Activated naive CD8-positive, alpha-beta T cell treated with anti-CD3 and anti-CD28 coated beads, Interleukin-2, amount 10 ng/mL, durations not matched to agents 7 days and 5 days (primary cell): ENCODE measurements around the gene ZBTB47. TPM values are rescaled to one million over a fixed set of nuclear protein-coding genes. Genes with fewer than 3 reads are reported as not detected.

ENCODE experiments used
- ATAC-seq: fragments of 150-1000 bp; cut with Tn5 transposase; one replicate; pipeline ENCODE4 v1.10.0; 2021; ENCODE audit warnings: low read depth, moderate library complexity
- POLR2A ChIA-PET: fragments of 350-600 bp; sonication (Branson Sonifier 250); formaldehyde crosslinking; loops from one replicate; lab custom pipeline; 2021; ENCODE audit warnings: antibody characterized with exemption; lab: Charles Lee
- DNase-seq: peaks from one replicate; pipeline ENCODE4 v3.0.0; 2021
- H3K27ac Mint-ChIP-seq: one replicate; pipeline ENCODE4 v1.8.0; 2022; ENCODE audit warnings: mild to moderate bottlenecking, mixed read lengths
- H3K27me3 Mint-ChIP-seq: one replicate; pipeline ENCODE4 v1.8.0; 2022; ENCODE audit warnings: mild to moderate bottlenecking, moderate library complexity, mixed read lengths
- H3K36me3 Mint-ChIP-seq: one replicate; pipeline ENCODE4 v1.8.0; 2021; ENCODE audit warnings: mild to moderate bottlenecking, mixed read lengths
- H3K4me1 Mint-ChIP-seq: one replicate; pipeline ENCODE4 v1.8.0; 2021; ENCODE audit warnings: mixed read lengths
- H3K4me3 Mint-ChIP-seq: one replicate; pipeline ENCODE4 v1.8.0; 2022; ENCODE audit warnings: mild to moderate bottlenecking, moderate library complexity, mixed read lengths
- H3K9me3 Mint-ChIP-seq: one replicate; pipeline ENCODE4 v1.8.0; 2021; ENCODE audit warnings: mixed read lengths
- total RNA-seq, 2 experiments: library from RNA; stranded (reverse); gene quantifications; one replicate each; pipeline ENCODE4 v1.2.3, GENCODE V29; 2021

ZBTB47 gene
- total RNA-seq: 1 to 10 TPM; 1.1 to 1.3 TPM

GRCh38 chr3:42653560-42654330, at the start of gene ZBTB47:
Gene ZBTB47, plus strand, starts transcription at chr3:42653697. Its CDS starts 4,659 bp downstream, at chr3:42658356.
- H3K9me3 Mint-ChIP-seq: no peaks in the 10 kb centered on the region
- no peak for ATAC-seq
- POLR2A ChIA-PET: interaction anchor here (0.7 to 2.1 kb wide), 3 partner anchors 63 to 72 kb away, joined by 3 to 7 read pairs (median 5); partner anchors contain the start of genes SEC22C and SS18L2
- peak within 1 kb of the TSS; percentile 85 for H3K4me3 Mint-ChIP-seq
- H3K36me3 Mint-ChIP-seq: peaks cover 6% of the 10 kb centered on the region
- peak; percentile 47 for DNase-seq
- peaks cover 23% of the 10 kb centered on the region for H3K4me1 Mint-ChIP-seq
- peak within 1 kb of the TSS; percentile 80 for H3K27ac Mint-ChIP-seq
- peaks cover 4% of the 10 kb centered on the region for H3K27me3 Mint-ChIP-seq

GRCh38 chr3:42605546-42606173, 47.8 kb upstream of the ZBTB47 start:
- no peak for ATAC-seq
- Mint-ChIP-seq H3K27ac (no peak overlapping the region), H3K4me1 (peaks cover 47% of the 10 kb centered on the region), H3K27me3 (no peaks in the 10 kb centered on the region), H3K4me3 (no peak overlapping the region), H3K9me3 (peaks cover 6% of the 10 kb centered on the region), H3K36me3 (peaks cover 44% of the 10 kb centered on the region)
- DNase-seq: no peak
- POLR2A ChIA-PET: interaction anchor here (1.0 kb wide), 1 partner anchor 15 kb away, joined by 3 read pairs; the partner anchor contains the start of gene SS18L2

- H3K4me1 Mint-ChIP-seq: peaks cover 49% of the 10 kb centered on the region
- ATAC-seq: no peak
- H3K27ac Mint-ChIP-seq: no peak overlapping the region
- DNase-seq: no peak
- POLR2A ChIA-PET: no interaction called here
- peaks cover 37% of the 10 kb centered on the region for H3K36me3 Mint-ChIP-seq
- peaks cover 6% of the 10 kb centered on the region for H3K9me3 Mint-ChIP-seq
- H3K27me3 Mint-ChIP-seq: no peaks in the 10 kb centered on the region
- no peak overlapping the region for H3K4me3 Mint-ChIP-seq
Measured at GRCh38 chr3:42608581-42608980, 44.9 kb upstream of the ZBTB47 start.

GRCh38 chr3:42610976-42611375, 42.5 kb upstream of the ZBTB47 start:
- Mint-ChIP-seq H3K36me3 (peaks cover 24% of the 10 kb centered on the region), H3K4me1 (peaks cover 42% of the 10 kb centered on the region), H3K9me3 (no peaks in the 10 kb centered on the region), H3K27ac (peak overlapping the region; percentile 23), H3K27me3 (no peaks in the 10 kb centered on the region), H3K4me3 (no peak overlapping the region)
- DNase-seq: no peak
- peak; percentile 63 for ATAC-seq
- POLR2A ChIA-PET: interaction anchor here (0.9 to 1.5 kb wide), 2 partner anchors 10 to 21 kb away, joined by 3 to 10 read pairs; partner anchors contain the start of genes NKTR and SS18L2

GRCh38 chr3:42612217-42612616, 41.3 kb upstream of the ZBTB47 start:
- DNase-seq (no peak), ATAC-seq (no peak)
- POLR2A ChIA-PET: interaction anchor here (1.9 kb wide), 1 partner anchor 22 kb away, joined by 7 read pairs; the partner anchor contains the start of gene SS18L2
- no peaks in the 10 kb centered on the region for H3K9me3 Mint-ChIP-seq
- peaks cover 22% of the 10 kb centered on the region for H3K36me3 Mint-ChIP-seq
- H3K27me3 Mint-ChIP-seq: no peaks in the 10 kb centered on the region
- H3K4me3 Mint-ChIP-seq: no peak overlapping the region
- H3K4me1 Mint-ChIP-seq: peaks cover 43% of the 10 kb centered on the region
- no peak overlapping the region for H3K27ac Mint-ChIP-seq

- Mint-ChIP-seq H3K27ac (no peak overlapping the region), H3K4me3 (no peak overlapping the region)
Measured at GRCh38 chr3:42612928-42613327, 40.6 kb upstream of the ZBTB47 start.

GRCh38 chr3:42613462-42613861, 40.0 kb upstream of the ZBTB47 start:
- H3K27ac Mint-ChIP-seq: no peak overlapping the region
- POLR2A ChIA-PET: interaction anchor here (1.9 kb wide), 1 partner anchor 23 kb away, joined by 7 read pairs; the partner anchor contains the start of gene SS18L2
- H3K4me3 Mint-ChIP-seq: no peak overlapping the region
- ATAC-seq: no peak
- no peaks in the 10 kb centered on the region for H3K9me3 Mint-ChIP-seq
- H3K4me1 Mint-ChIP-seq: peaks cover 39% of the 10 kb centered on the region
- H3K36me3 Mint-ChIP-seq: peaks cover 15% of the 10 kb centered on the region
- DNase-seq: no peak
- H3K27me3 Mint-ChIP-seq: no peaks in the 10 kb centered on the region

More at GRCh38 chr3:42612928-42613327, 40.6 kb upstream of the ZBTB47 start:
- ATAC-seq: no peak
- POLR2A ChIA-PET: interaction anchor here (1.9 kb wide), 1 partner anchor 22 kb away, joined by 7 read pairs; the partner anchor contains the start of gene SS18L2
- Mint-ChIP-seq H3K36me3 (peaks cover 16% of the 10 kb centered on the region), H3K4me1 (peaks cover 39% of the 10 kb centered on the region), H3K27me3 (no peaks in the 10 kb centered on the region), H3K9me3 (no peaks in the 10 kb centered on the region)
- DNase-seq: no peak

- no peak for ATAC-seq
- Mint-ChIP-seq H3K36me3 (peaks cover 26% of the 10 kb centered on the region), H3K4me3 (no peak overlapping the region), H3K4me1 (peaks cover 5% of the 10 kb centered on the region), H3K9me3 (no peaks in the 10 kb centered on the region), H3K27ac (no peak overlapping the region), H3K27me3 (no peaks in the 10 kb centered on the region)
- POLR2A ChIA-PET: no interaction called here
- no peak for DNase-seq
Measured at GRCh38 chr3:42631620-42632019, 21.9 kb upstream of the ZBTB47 start.

GRCh38 chr3:42632146-42632545, 21.4 kb upstream of the ZBTB47 start:
- Mint-ChIP-seq H3K27me3 (no peaks in the 10 kb centered on the region), H3K27ac (no peak overlapping the region), H3K36me3 (peaks cover 25% of the 10 kb centered on the region), H3K4me1 (peaks cover 5% of the 10 kb centered on the region), H3K4me3 (no peak overlapping the region), H3K9me3 (no peaks in the 10 kb centered on the region)
- POLR2A ChIA-PET: no interaction called here
- ATAC-seq: no peak
- DNase-seq: no peak

- Mint-ChIP-seq H3K4me3 (no peak overlapping the region), H3K9me3 (no peaks in the 10 kb centered on the region), H3K27me3 (no peaks in the 10 kb centered on the region), H3K36me3 (peaks cover 20% of the 10 kb centered on the region), H3K27ac (no peak overlapping the region), H3K4me1 (peaks cover 5% of the 10 kb centered on the region)
- POLR2A ChIA-PET: no interaction called here
- DNase-seq: no peak
- ATAC-seq: no peak
Measured at GRCh38 chr3:42633544-42633943, 20.0 kb upstream of the ZBTB47 start.

GRCh38 chr3:42635111-42635510, 18.4 kb upstream of the ZBTB47 start:
- H3K27me3 Mint-ChIP-seq: no peaks in the 10 kb centered on the region
- ATAC-seq: peak; percentile 38
- no peak for DNase-seq
- H3K4me3 Mint-ChIP-seq: no peak overlapping the region
- peaks cover 6% of the 10 kb centered on the region for H3K4me1 Mint-ChIP-seq
- no peak overlapping the region for H3K27ac Mint-ChIP-seq
- POLR2A ChIA-PET: no interaction called here
- peaks cover 20% of the 10 kb centered on the region for H3K36me3 Mint-ChIP-seq
- H3K9me3 Mint-ChIP-seq: no peaks in the 10 kb centered on the region

GRCh38 chr3:42637001-42637400, 16.5 kb upstream of the ZBTB47 start:
- Mint-ChIP-seq H3K36me3 (peaks cover 20% of the 10 kb centered on the region), H3K4me1 (peaks cover 10% of the 10 kb centered on the region), H3K27me3 (no peaks in the 10 kb centered on the region), H3K4me3 (no peak overlapping the region), H3K27ac (no peak overlapping the region), H3K9me3 (no peaks in the 10 kb centered on the region)
- POLR2A ChIA-PET: interaction anchor here (1.1 to 1.4 kb wide), 2 partner anchors 37 to 135 kb away, joined by 3 to 5 read pairs; partner anchors contain the start of genes NKTR and VIPR1
- DNase-seq: no peak
- no peak for ATAC-seq

GRCh38 chr3:42638339-42638842, 15.1 kb upstream of the ZBTB47 start:
- H3K4me3 Mint-ChIP-seq: no peak overlapping the region
- peak; percentile 27 for DNase-seq
- POLR2A ChIA-PET: interaction anchor here (1.4 kb wide), 1 partner anchor 136 kb away, joined by 3 read pairs; the partner anchor contains the start of gene VIPR1
- H3K9me3 Mint-ChIP-seq: no peaks in the 10 kb centered on the region
- H3K36me3 Mint-ChIP-seq: peaks cover 29% of the 10 kb centered on the region
- H3K27me3 Mint-ChIP-seq: no peaks in the 10 kb centered on the region
- no peak overlapping the region for H3K27ac Mint-ChIP-seq
- peak; percentile 79 for ATAC-seq
- H3K4me1 Mint-ChIP-seq: peaks cover 10% of the 10 kb centered on the region
